Left ventricle myocardium inferior (tissue), 1 donor: ENCODE results near the gene YY1AP1. TPM values are rescaled to one million over a fixed set of nuclear protein-coding genes. Genes with fewer than 3 reads are reported as not detected.
"Not testable (repeated sequence)": the region's sequence is repeated elsewhere in the genome, so short reads cannot be mapped to it uniquely, and the experiment has no call there.

Experiments
- DNase-seq: peaks from one replicate; pipeline ENCODE4 v3.0.0-alpha.2; 2020
- H3K27ac ChIP-seq: fragments of 200-600 bp; replicated peaks from 2 replicates; pipeline ENCODE4 v1.8.0; 2021
- H3K27me3 ChIP-seq: fragments of 200-600 bp; 2 replicates; pipeline ENCODE4 v1.8.0; 2021; ENCODE audit warnings: low read depth
- H3K36me3 ChIP-seq: fragments of 200-600 bp; 2 replicates; pipeline ENCODE4 v1.8.0; 2021
- H3K4me1 ChIP-seq: fragments of 200-600 bp; 2 replicates; pipeline ENCODE4 v1.8.0; 2021
- H3K4me3 ChIP-seq: fragments of 200-600 bp; 2 replicates; pipeline ENCODE4 v1.8.0; 2021; ENCODE audit warnings: mild to moderate bottlenecking, moderate library complexity
- H3K9me3 ChIP-seq: fragments of 200-600 bp; replicated peaks from 2 replicates; pipeline ENCODE4 v1.8.0; 2021
- intact Hi-C: fragments of 100-400 bp; cut with micrococcal nuclease; formaldehyde crosslinking; loops from one replicate; pipeline ENCODE4 v1.11.0; 2022
- total RNA-seq: library from RNA; stranded (reverse); fragmentation: NEBNext Ultra II Directional; extraction: Animal tissue kit (Norgen Biotek cat#: 25700); gene quantifications from one replicate; pipeline ENCODE4 v1.2.1, GENCODE V29; 2021
- TF ChIP-seq, protein P1 (sequence below): fragments of 200-600 bp; IDR thresholded peaks from 2 replicates; pipeline ENCODE4 v1.8.0; 2021; ENCODE audit warnings: antibody characterized with exemption, mild to moderate bottlenecking, borderline replicate concordance
- donor health status: DM: no; HTN: yes; CAD: no; lungs with severe emphysema.

The YY1AP1 gene
- total RNA-seq, 1 donor from 2014 or later: 60.2 TPM

DNA sequence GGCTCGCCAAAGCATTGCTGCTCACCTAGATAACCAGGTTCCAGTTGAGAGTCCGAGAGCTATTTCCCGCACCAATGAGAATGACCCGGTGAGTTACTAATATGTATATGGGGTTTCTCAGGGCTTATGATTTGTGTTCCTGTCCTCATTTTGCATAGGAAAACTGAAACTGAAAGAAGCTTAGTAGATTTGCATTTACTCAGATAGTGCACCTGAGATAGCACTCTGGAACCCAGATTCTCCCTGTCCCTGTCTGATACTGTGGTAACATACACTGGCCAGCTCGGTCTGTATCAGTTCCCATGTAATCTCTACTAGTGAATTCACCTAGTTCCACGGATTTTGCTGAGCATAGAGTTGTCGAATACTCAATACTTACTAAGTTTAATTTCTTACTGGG lies 28.5 kb upstream of the YY1AP1 start:
- no peak for DNase-seq
- no peak overlapping the region for H3K4me3 ChIP-seq
- TF ChIP-seq, protein P1, sequence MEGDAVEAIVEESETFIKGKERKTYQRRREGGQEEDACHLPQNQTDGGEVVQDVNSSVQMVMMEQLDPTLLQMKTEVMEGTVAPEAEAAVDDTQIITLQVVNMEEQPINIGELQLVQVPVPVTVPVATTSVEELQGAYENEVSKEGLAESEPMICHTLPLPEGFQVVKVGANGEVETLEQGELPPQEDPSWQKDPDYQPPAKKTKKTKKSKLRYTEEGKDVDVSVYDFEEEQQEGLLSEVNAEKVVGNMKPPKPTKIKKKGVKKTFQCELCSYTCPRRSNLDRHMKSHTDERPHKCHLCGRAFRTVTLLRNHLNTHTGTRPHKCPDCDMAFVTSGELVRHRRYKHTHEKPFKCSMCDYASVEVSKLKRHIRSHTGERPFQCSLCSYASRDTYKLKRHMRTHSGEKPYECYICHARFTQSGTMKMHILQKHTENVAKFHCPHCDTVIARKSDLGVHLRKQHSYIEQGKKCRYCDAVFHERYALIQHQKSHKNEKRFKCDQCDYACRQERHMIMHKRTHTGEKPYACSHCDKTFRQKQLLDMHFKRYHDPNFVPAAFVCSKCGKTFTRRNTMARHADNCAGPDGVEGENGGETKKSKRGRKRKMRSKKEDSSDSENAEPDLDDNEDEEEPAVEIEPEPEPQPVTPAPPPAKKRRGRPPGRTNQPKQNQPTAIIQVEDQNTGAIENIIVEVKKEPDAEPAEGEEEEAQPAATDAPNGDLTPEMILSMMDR: no peak
- H3K27me3 ChIP-seq: no peaks in the 10 kb centered on the region
- H3K9me3 ChIP-seq: no peaks in the 10 kb centered on the region
- peaks cover 62% of the 10 kb centered on the region for H3K36me3 ChIP-seq
- H3K27ac ChIP-seq: no peak overlapping the region
- intact Hi-C loops: no loop called here
- peaks cover 16% of the 10 kb centered on the region for H3K4me1 ChIP-seq

DNA sequence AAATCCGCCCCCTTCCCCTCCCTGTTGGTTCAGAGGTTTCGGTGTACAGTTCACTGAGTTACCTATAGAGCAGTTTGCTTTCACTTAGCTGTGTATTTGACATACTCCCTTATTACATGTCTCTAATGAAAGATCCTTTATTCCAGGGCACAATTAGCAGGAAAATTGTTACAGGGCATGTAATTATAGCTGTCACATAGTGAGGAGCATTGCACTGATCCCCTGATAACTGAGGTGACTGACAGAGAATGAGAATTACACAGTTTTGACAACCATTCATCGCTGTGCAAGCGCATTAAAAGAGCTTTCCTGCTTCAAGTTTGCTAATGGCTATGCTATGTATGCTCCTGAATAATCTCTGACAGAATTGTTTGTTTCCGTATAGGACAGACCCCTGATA lies 27.2 kb upstream of the YY1AP1 start:
- no peak for DNase-seq
- TF ChIP-seq, protein P1: no peak
- no peaks in the 10 kb centered on the region for H3K9me3 ChIP-seq

DNA sequence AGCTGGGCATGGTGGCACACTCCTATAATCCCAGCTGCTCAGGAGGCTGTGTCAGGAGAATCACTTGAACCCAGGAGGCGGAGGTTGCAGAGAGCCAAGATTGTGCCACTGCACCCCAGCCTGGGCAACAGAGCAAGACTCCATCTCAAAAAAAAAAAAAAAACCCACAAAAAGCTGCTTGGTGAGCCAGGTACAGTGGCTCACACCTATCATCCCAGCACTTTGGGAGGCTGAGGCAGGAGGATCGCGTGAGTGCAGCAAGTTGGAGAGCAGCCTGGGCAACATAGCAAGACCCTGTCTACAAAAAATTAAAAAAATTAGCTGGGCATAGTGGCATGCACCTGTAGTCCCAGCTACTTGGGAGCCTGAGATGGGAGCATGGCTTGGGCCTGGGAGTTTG lies 26.5 kb upstream of the YY1AP1 start:
- H3K9me3 ChIP-seq, intact Hi-C loops: not testable (repeated sequence)
- peaks cover 70% of the 10 kb centered on the region for H3K36me3 ChIP-seq

More for the DNA sequence above, 27.2 kb upstream of the YY1AP1 start:
- Histone ChIP-seq H3K36me3 (peaks cover 65% of the 10 kb centered on the region), H3K4me1 (peaks cover 16% of the 10 kb centered on the region), H3K27me3 (no peaks in the 10 kb centered on the region), H3K27ac (no peak overlapping the region), H3K4me3 (no peak overlapping the region)
- intact Hi-C loops: no loop called here

DNA sequence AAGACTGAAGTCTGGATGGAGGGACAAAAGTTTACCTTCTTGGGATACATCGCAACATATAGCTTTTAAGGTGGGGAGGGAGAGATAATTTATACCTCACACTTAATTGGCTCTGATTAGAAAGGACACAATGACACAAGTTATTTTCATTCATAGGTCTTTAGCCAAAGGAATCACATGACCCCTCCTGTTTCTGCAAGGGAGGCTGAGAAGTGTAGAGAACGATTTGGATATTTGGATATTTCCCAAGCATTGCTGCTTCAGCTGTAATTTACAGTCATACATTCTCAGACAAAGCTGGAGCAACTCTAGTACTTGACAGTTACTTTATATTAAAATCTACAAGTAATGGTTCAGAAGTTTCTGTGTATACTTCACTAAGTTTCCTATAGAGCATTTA lies 24.5 kb upstream of the YY1AP1 start:
- Histone ChIP-seq H3K27me3 (no peaks in the 10 kb centered on the region), H3K4me1 (peaks cover 16% of the 10 kb centered on the region), H3K36me3 (peaks cover 62% of the 10 kb centered on the region), H3K27ac (peak overlapping the region; percentile 59), H3K4me3 (no peak overlapping the region), H3K9me3 (no peaks in the 10 kb centered on the region)
- no peak for DNase-seq
- intact Hi-C loops: no loop called here
- TF ChIP-seq, protein P1: no peak

More for the DNA sequence above, 26.5 kb upstream of the YY1AP1 start:
- not testable (repeated sequence) for H3K27me3 ChIP-seq, H3K27ac ChIP-seq, DNase-seq, H3K4me3 ChIP-seq
- H3K4me1 ChIP-seq: peaks cover 16% of the 10 kb centered on the region

DNA sequence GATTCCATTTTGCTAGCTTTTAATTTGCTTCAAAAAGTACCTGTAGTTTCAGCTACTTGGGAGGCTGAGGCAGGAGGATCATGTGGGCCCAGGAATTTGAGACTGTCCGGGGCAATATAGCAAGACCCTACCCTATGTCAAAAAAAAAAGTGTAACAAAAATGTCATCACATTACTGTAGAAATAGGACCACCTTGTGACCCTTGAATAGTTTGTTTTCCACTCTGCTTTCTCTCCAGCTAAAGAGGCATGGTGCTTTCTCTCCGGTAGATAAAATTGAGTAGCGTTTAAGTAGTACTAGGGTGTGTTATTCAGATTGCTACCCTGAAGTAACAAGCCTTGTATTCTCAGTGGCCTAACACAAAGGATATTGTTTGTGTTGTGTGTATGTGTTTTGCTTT lies 24.1 kb upstream of the YY1AP1 start:
- intact Hi-C loops, H3K9me3 ChIP-seq, H3K4me3 ChIP-seq, H3K27me3 ChIP-seq, DNase-seq: not testable (repeated sequence)
- TF ChIP-seq, protein P1: peak; percentile 30
- Histone ChIP-seq H3K36me3 (peaks cover 58% of the 10 kb centered on the region), H3K4me1 (peaks cover 16% of the 10 kb centered on the region), H3K27ac (peak overlapping the region; percentile 59)

DNA sequence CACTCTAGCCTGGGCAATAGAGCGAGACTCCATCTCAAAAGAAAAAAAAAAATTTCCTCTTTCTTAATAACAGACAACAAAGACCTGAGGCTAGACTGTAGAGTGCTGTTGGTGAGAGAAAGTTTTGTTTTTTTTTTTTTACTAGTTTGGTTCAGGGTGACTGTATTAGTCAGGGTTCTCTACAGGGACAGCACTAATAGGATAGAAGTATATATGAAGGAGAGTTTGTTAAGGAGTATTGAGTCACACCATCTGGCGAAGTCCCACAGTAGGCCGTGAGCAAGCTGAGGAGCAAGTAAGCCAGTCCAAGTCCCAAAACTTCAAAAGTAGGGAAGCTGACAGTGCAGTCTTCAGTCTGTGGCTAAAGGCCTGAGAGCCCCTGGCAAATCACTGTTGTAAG lies 22.9 kb upstream of the YY1AP1 start:
- Histone ChIP-seq H3K36me3 (peaks cover 48% of the 10 kb centered on the region), H3K4me1 (peaks cover 16% of the 10 kb centered on the region)
- intact Hi-C loops, H3K4me3 ChIP-seq, H3K27ac ChIP-seq, H3K9me3 ChIP-seq, DNase-seq, H3K27me3 ChIP-seq: not testable (repeated sequence)

DNA sequence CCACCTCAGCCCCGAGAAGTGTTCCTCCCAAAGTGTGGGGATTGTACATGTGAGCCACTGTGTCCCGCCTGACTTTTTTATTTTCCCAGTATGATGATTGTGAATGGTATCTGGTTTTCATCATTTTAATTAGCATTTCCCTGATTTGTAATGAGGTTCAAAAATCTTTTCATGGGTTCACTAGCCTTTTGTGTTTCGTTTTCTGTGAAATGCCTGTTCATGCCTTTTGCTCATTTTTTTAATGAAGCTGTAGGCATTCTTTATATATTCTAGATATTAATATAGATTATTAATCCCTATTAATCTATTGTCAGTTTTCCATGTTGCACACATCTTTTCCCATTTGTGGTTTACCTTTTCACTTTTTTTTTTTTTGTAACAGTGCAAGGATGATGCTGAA lies 20.8 kb upstream of the YY1AP1 start:
- H3K9me3 ChIP-seq: no peaks in the 10 kb centered on the region
- H3K4me3 ChIP-seq: no peak overlapping the region
- H3K27ac ChIP-seq: no peak overlapping the region
- intact Hi-C loops: no loop called here
- TF ChIP-seq, protein P1: no peak
- H3K4me1 ChIP-seq: peaks cover 21% of the 10 kb centered on the region
- H3K27me3 ChIP-seq: no peaks in the 10 kb centered on the region
- H3K36me3 ChIP-seq: peaks cover 32% of the 10 kb centered on the region
- no peak for DNase-seq
